HG03064 (cell line): ENCODE results near the gene TRIM29.

Source experiments
- ATAC-seq: cut with Tn5 transposase; IDR thresholded peaks from one replicate; pipeline ENCODE4 v1.9.1; 2021; ENCODE audit warnings: low read depth; ENCODE audit not compliant: unreplicated experiment

Gene TRIM29

DNA sequence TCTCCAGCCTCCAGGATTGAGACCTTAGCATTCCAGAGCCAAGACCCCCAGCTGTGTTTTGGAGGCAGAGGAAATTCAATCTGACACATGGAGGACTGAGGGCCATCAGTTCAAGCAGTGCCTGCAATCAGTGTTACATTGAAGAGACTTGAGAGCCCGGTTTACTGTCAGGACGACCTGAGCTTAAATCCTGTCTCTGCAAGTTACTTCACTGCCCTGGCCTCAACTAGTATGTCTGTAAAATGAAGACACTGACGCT, 35.1 kb downstream of the TRIM29 start:
- no peak for ATAC-seq

DNA sequence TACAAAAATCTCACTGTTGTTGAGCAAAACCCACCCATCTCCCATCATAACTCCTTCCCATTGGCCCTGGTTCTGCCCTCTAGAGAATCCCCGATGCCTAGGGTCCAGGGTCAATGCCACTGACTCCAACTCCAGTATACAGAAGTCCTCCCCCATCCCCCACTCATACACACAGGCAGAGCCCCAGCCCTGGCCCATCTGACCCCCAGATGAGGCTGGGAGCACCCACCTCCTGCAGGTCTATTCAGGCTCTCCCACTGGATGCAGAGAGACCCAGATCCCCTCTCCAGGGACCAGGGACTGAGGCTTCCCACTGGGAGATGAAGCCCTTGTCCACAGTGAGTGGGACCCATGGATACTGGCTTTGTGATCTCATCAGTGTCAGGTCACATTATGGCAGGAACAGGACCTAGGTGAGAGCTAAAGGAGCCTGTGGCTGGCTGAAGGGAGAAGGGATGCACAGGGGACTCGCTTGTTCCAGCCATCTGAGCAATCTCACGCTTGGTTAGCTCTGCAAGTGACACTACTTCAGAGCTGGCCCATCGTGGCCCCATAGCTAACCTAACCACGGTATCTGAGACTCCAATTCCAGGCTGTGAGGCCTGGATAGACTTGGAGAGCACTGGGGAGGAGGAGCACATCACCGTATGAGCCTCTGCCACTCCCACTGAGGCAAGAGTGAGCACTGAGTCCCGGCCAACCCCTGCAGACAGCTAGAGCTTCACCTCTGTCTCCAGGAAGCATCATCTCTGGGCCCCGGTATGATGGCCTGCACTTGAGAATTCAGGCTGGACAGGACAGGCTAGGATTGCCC, 35.7 kb downstream of the TRIM29 start:
- ATAC-seq = no peak

DNA sequence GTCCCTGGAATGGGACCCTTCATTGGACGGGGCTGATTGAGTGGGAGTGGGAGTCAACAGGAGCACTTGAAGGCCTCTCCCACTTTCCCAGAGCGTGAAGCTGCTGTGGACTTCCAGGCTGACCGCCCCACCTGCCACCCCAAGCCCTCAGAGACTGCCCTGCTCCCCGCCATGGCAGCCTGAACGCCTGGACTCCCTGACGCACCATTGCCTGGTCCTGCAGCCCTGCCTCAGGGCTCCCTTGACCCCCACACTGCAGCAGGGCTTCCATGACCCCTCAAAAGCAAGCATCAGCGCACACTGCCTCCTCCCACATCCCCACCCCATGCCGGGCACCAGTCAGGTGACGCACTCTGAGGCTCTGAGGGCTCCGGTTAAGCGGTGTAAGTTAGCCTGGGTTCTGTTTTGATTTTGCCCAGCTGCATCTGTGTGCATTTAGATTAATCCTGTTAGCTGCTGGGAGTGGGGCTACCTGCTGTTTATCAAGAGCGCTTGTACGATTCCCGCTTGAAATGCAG, 39.4 kb downstream of the TRIM29 start:
- no peak for ATAC-seq

DNA sequence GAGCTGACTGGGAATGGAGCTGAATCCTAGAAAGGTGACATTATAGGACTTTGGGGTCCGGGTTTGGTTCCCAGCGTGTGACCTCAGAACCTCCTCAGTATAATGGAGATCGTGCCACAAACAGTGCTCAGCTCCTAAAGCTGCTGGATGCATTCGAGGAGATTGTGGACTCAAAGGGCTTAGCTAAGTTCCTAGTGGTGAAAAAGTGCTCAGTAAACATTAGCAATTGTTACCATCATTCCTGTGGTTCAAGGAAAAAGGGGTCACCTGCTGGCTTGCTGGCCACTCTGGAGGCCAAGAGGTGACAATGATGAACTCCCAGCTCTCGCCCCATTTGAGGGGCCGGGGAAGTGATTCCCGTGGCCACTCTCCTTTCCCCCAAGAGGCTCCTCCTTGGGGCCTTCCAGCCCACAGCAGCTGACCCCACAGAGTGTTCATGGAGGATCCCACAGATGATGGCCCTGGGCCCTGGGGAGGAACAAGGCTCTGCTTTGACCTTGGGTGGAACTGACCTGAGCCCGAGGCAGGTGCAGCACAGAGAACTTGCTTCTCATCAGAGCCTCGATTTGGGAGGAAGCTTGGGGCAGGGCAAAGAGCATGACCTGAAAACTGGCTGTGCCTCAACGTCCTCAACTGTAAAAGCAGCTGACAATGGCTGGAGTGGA, 40.1 kb downstream of the TRIM29 start:
- ATAC-seq = no peak

DNA sequence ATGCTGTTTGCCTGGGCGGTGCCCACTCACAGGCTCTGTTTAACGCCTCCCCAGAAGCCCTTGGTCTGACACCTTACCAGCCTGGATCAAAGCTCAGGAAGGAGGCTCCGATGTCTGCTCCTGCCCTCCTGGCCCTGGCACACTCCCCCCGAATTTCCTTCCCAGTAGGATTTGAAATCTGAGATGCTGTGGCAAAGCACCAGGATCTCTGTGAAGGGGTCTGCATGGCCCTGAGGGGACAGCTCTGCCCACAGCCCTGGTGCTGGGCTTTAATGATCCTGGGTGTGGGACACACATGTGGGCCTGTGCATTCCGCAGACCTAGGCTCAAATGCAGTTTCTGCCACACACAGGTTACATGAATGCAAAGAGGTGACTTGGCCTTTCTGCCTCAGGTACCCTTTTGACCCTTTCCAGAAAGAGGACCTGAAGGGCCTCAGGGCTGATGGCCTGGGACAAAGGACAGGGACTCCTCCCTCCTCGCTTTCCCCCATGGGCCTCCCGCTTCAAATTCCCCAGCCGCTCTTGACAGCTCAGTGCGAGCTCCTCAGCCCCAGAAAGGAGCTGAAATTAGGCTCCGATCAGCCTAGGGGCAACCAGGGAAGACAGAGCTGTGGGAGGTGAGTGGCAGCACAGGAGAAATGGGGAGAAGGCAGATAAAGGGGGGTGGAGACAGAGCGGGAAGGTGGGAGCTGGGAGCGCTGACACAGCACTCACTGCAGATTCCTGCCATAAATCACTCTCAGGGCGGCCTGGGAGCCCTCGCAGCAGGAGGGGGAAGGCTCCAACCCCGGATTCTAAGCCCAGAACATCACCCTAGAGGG, 41.3 kb downstream of the TRIM29 start:
- ATAC-seq = no peak

DNA sequence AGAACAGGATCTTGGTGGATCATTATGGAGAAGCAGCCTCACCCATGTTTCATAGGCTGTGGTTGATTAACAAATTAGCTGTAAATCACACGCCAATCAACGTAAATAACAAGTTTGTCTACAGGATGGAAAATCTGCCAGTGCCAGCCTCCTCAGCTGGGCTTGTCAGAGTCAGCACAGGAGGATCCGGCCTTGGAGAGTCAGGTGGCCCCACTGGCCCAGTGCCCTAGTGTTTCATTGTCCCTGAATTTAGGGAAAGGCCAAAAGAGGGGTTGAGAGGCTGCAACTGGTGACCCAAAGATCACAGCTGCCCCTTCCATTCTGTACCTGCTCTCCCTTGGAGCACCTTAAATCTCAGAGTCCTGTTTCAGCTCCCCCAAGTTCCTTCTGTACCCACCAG, 42.4 kb downstream of the TRIM29 start:
- no peak for ATAC-seq

DNA sequence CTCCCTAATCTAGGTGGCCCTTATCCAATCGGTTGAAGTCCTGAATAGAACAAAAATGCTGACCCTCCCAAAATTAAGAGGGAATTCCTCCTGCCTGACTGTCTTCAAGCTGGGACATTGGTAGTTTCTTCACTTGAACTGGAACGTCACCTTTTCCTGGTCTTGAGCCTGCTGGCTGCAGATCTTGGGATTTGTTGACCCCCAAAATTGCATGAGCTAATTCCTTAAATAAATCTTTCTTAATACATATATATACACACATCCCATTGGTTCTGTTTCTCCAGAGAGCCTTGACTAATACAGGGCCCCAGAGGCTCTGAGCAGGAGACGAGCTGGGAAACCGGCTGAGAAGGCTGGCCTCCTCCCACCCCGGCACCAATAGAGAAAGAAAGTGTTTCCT, 46.2 kb downstream of the TRIM29 start:
- ATAC-seq = no peak

DNA sequence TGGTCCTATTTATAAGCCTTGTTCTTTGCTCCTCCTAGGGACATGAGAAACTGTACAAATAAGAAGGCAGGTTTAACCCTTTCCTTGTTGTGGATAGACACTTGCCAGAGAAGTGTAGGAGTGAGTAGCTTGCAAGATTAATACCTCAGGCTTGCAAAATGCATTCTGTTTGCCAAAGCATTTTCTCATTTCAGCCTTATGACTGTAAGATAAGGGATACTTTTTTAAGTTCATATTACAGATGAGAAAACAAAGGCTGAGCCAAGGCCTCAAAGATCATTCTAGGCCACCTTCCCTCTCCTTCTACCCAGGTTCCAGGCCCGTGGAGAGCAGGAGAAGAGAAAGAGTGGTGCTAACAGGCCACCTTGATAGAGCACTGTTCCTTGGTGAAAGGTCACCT, 46.8 kb downstream of the TRIM29 start:
- no peak for ATAC-seq

DNA sequence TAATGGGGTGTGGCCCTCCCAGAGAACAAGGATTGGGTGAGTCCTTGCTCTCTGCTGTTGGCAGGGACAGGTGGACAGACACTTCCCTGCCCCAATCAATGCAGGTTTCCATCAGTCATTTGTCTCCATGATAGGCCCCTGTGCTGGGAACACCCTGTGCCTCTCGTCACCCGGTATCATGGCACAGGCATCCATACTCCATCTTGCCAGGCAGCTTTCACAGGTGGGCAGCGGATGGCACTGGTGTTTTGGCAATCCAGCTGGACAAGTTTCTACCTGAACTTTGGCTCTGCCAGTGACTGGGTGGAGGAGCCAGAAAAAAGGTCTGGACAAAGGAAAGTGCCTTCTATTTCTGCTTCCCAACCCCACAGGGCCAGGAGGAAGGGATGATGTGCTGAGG, 47.5 kb downstream of the TRIM29 start:
- no peak for ATAC-seq

DNA sequence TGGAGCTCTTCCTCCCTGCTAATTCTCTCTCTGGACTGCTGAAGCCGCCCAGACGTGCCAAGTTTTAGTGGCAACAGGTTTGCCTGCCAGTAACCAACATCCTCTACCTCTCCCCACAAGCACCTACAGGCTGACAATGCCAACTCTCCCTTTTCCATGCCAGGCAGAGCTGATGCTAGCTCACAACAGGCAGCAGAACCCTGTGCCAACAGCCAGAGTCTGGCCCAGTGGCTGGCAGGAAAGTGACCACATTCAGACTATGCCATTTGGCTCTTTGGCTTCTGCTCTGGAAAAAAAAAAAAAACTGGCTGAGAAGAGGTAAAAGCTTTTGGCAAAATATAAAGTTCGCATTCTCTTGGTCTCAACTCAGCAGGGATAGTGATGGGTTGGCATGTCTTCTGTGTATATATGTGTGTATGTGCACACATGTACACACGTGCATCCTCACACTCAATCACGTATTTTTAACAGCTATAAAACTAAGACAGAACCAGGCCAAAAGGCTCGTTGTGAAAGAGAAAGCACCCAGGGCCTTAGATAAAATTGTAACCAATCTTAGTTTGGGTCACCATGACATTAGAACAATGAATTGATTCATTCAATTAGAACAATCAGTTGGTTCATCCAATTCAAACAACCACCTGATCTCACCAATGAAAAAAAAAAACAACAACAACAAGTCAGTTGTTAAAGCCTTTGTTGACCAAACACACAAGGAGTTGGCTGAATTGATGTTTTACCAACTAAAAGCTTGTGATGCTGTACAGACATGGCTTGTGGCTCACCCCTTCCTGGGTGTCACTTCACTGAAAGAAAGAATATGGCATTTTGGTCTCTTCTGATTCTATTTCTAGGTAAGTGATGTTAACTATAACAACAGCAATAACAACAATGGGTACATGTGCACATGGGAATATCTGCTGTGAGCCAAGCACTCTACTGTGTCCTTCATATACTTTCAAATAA, 48.6 kb downstream of the TRIM29 start:
- ATAC-seq = no peak

DNA sequence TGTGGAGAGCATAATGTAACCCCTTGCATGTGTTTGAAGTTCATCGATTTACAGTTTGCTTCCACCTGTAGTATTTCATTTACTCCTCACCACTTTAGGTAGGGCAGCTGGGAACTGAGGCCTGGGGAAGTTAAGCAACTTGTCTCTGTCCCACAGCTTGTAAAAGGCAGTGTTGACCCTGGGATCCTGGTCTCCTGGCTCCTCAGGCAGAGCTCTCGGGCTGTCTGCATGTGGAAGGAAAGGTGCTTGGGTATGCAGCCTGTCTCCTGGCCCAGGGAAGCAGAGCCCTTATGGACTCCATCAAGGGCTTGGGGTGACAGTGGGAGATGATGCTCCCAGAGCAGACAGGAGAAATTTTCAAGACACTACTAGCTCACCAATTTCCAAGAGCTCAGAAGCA, 49.9 kb downstream of the TRIM29 start:
- ATAC-seq = no peak

DNA sequence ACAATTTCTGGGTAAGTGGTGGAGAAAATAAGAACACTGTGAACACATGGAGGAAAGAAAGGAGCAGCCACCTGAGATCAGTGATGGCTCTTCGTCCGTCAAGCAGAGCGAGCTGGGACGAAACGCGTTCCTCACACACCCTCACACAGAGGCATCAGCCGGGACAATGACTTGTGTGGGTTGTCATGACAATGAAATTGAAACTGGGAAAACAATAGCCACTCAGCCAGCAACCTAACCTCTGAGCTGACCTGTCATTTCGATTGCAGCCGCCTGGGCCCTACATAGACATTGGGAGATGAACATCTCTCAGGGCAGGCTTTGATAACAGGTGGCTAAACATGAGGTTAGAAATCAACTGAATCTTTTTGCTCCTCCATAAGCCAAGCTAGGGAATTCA, 51.3 kb downstream of the TRIM29 start:
- ATAC-seq = no peak

DNA sequence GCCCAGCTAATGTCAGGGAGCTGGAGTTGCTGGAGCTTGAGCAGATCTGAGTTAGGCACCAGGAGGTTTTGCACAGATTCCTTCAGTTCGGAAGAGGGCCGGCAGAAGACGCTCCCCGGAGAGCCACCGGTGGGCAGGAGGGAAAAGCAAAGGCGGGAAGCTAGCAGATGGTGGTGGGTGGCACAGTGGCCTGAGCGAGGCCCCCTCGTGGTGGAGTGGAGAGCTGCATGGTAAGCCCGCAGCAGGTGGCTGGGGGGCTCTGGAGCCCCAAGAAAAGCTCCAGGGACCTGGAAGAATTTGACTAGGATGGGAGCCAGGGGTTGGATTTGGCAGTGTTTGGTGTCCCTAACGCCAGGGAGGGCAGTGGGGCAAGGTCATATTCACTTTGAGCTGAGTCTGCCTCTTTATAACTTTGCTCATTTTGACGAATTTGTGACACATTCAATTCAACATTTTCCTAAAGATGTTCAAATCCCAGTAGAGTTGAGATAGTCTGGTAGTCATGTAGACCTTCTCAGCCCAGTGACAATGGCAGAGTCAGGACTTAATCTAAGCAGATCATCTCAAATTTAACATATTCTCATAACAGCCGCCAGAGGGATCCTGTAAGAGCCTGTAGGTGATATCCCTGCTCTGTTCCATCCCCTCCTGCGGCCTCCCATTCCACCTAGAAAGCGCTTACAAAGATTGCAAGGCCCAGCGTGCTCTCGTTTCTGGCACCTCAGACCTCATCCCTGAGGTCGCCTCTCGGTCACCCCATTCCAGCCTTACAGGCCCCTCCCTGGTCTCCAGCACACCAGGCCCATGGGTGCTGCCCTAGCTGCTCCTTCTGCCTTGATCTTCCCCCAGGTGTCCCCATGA, 57.9 kb downstream of the TRIM29 start:
- no peak for ATAC-seq

DNA sequence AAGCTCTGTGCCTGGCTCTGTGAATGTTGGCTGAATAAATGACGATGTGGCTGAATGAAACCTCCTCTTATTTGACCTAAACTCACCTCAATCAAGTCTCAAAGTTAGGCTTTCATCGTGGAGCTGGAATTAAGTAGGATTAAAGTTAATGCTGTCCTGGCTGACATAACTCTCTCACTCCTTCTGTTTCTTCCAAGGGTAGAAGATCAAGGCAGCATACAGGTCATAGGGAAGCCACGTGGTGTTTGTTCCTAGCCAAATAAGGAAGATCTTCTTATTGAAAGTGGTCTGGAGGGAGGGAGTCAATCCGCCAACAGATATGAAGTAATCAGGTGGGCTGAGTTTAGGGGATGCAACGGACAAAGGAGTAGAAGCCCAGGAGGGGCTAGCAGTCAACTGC, 59.5 kb downstream of the TRIM29 start:
- ATAC-seq = no peak

DNA sequence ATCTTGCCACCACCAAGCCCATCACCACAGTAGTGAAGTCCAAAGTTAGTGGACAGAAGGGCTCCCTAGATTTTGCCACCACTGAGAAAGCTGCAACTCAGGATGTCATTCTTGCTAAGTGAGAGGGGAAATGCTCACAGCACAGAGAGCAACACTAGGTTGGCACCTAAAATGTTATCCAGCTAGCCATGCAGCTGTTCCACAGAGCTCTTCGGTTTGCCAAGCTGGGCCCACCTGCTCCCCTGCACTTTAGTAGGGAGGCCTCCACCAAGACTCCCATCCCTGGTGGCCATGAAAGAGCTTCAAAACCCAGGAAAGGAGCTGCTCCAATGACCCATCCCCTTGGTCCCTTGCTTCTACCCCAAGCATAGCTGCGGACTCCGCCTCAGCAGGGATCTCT, 63.8 kb downstream of the TRIM29 start:
- no peak for ATAC-seq

DNA sequence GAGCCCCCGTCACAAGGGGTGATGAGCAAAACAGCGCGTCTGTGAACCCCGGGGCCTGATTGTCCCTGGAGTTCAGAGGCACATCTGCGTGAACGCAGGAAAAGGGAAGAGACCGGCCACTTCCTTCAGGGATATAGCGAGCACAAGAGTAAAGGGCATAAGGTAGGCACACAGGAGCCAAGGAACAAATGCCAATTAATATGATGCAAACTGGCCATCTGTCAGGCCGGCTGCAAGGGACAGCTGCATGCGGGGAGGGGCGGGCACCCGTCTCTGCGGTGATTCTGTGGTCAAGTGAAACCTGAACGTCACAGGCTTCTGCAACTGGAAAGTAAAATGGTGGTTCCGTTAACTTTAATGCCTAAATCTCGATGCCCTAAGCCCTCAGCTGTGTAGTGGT, 64.7 kb downstream of the TRIM29 start:
- no peak for ATAC-seq

DNA sequence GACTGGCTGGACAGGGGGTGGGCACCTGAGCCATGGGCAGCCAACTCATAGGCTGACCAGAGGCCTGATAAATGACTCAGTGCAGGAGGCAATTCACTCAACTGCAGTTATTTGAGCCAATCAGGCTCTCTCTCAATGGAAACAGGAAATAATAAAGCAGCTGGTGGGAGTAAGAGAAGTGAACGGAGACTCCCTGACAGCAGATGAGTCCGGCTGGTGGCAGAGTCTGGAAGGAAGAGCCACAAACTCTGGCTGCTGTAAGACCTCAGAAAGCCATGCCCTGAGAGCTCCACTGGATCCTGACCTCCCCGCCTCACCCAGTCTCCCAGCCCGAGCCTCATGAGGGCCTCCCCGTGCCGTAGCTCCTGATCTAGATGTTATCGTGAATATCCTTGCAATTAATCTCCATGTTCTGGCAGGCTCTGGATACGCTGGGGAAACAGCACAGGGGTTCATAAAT, 69.8 kb downstream of the TRIM29 start:
- ATAC-seq = no peak

DNA sequence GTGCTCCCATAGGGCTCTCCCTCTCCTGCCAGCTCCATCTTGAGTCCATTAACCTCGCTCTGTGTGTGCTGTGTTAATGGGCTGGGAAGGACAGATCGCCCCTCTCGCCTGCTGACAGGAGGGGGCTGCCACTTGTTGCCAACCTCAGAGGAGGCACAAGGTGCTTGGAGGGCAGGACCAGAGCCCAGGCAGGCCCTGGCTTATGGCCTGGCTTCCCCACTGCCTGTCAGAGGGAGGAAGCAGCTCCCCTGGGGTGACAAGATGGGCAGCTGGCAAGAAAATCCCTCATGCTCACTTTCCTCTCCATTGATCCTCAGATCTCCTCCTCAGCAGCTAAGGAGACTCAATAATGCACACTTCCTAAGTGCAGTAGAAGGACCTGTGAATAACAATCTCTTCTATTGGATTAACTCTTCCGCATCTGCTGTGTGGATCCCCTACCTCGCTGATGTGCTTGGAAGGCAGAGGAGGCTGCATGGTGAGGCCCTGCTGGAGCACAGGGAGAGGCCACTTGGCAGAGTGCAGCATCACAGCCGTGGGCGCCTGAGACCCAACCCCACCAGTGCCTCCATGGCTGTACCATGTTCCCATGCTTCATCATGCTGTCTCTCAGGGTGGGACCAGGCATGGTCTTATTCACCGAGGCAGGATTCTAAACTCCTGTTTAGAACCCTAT, 70.3 kb downstream of the TRIM29 start:
- no peak for ATAC-seq
